ENCODE data around the gene TMEM175.

The TMEM175 gene

GRCh38 chr4:895596-895995, 36.7 kb upstream of the TMEM175 start:
- no peak for TF ChIP-seq CTCF (IDR thresholded peaks at IDR 0.05)
- no peak for DNase-seq
- H3K36me3 ChIP-seq: peaks cover 31 to 89% (median 62%) of the 10 kb centered on the region in 3 donors
- no peaks in the 10 kb centered on the region for H3K4me1 ChIP-seq
- H3K27ac ChIP-seq: no peak overlapping the region
- H3K4me3 ChIP-seq: no peak overlapping the region
- H3K27me3 ChIP-seq: no peaks in the 10 kb centered on the region
- intact Hi-C loops (cut with DNase I; ENCODE audit: low total_unique reads): no loop called here
- no peaks in the 10 kb centered on the region for H3K9me3 ChIP-seq

- no peak for DNase-seq
Observed at GRCh38 chr4:896216-896615, 36.0 kb upstream of the TMEM175 start.

GRCh38 chr4:896630-897029, 35.6 kb upstream of the TMEM175 start:
- no peak for TF ChIP-seq CTCF (IDR thresholded peaks at IDR 0.05)
- Histone ChIP-seq H3K4me1 (no peaks in the 10 kb centered on the region), H3K27ac (no peak overlapping the region), H3K9me3 (no peaks in the 10 kb centered on the region), H3K27me3 (no peaks in the 10 kb centered on the region), H3K36me3 (peaks cover 31 to 89% (median 62%) of the 10 kb centered on the region in 3 donors), H3K4me3 (no peak overlapping the region)
- no peak for DNase-seq
- intact Hi-C loops (cut with DNase I; ENCODE audit: low total_unique reads): no loop called here

More at GRCh38 chr4:896216-896615, 36.0 kb upstream of the TMEM175 start:
- H3K27ac ChIP-seq: no peak overlapping the region
- no peaks in the 10 kb centered on the region for H3K9me3 ChIP-seq
- no peak overlapping the region for H3K4me3 ChIP-seq
- intact Hi-C loops (cut with DNase I; ENCODE audit: low total_unique reads): no loop called here
- no peaks in the 10 kb centered on the region for H3K27me3 ChIP-seq
- TF ChIP-seq CTCF (IDR thresholded peaks at IDR 0.05): no peak
- no peaks in the 10 kb centered on the region for H3K4me1 ChIP-seq
- peaks cover 31 to 89% (median 62%) of the 10 kb centered on the region in 3 donors for H3K36me3 ChIP-seq

DNA sequence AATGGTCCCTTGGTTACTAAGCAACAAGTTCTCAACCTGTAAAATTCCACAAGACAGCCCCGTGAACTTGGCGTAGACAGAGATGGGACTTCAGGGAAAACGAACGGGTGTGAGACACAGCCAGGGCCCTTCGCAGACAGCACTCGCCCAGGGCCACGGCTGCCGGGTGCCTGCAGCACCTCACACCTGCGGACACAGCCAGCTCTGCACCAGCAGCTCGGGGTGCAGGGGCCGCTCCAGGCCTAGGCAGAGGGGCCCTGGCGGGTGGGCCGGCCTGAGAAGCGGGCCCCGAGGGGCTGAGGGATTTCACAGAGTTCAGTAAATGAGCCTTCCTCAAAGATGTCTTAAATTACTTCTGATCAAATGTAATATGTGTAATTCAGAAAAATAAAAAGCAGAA, 34.1 kb upstream of the TMEM175 start:
- Histone ChIP-seq H3K4me3 (no peak overlapping the region), H3K27me3 (no peaks in the 10 kb centered on the region), H3K36me3 (peaks cover 22 to 83% (median 59%) of the 10 kb centered on the region in 3 donors), H3K27ac (no peak overlapping the region), H3K9me3 (no peaks in the 10 kb centered on the region), H3K4me1 (no peaks in the 10 kb centered on the region)
- no peak for DNase-seq
- no peak for TF ChIP-seq CTCF (IDR thresholded peaks at IDR 0.05)
- intact Hi-C loops (cut with DNase I; ENCODE audit: low total_unique reads): no loop called here

- no peak for TF ChIP-seq CTCF (IDR thresholded peaks at IDR 0.05)
- Histone ChIP-seq H3K4me3 (no peak overlapping the region), H3K9me3 (no peaks in the 10 kb centered on the region), H3K27me3 (no peaks in the 10 kb centered on the region), H3K36me3 (peaks cover 13 to 83% (median 59%) of the 10 kb centered on the region in 3 donors), H3K27ac (no peak overlapping the region), H3K4me1 (no peaks in the 10 kb centered on the region)
- intact Hi-C loops (cut with DNase I; ENCODE audit: low total_unique reads): no loop called here
- no peak for DNase-seq
Observed at GRCh38 chr4:898869-899555, 33.2 kb upstream of the TMEM175 start.

All from tibial artery (tissue), 4 donors.